Left lung (tissue), 10 donors: Measurements from ENCODE around the gene NCK1. TPM values are rescaled to one million over a fixed set of nuclear protein-coding genes. Genes with fewer than 3 reads are reported as not detected.

Experiments used
- ATAC-seq: fragments of 200-7000 bp; cut with Tn5 transposase; one replicate; pipeline ENCODE4 v1.9.1; 2020; ENCODE audit warnings: moderate library complexity
- DNase-seq, 4 donors: peaks; one replicate each; pipeline ENCODE4 v3.0.0-alpha.2; 2013 to 2020
- H3K27ac ChIP-seq, 2 donors: fragments of 200-600 bp; sonication (generic) in 1 of 2; one replicate each; pipeline versions ENCODE4 v1.5.0 to v1.8.0; 2020 to 2021
- H3K27me3 ChIP-seq, 2 donors: fragments of 200-600 bp; sonication (generic) in 1 of 2; one replicate each; pipeline versions ENCODE4 v1.5.0 to v1.8.0; 2020 to 2021
- H3K36me3 ChIP-seq, 2 donors: fragments of 200-600 bp; sonication (generic) in 1 of 2; one replicate each; pipeline versions ENCODE4 v1.5.0 to v1.8.0; 2020 to 2021
- H3K4me1 ChIP-seq, 2 donors: fragments of 200-600 bp; one replicate each; pipeline ENCODE4 v1.8.0; 2021
- H3K4me3 ChIP-seq, 2 donors: fragments of 200-600 bp; sonication (generic) in 1 of 2; one replicate each; pipeline versions ENCODE4 v1.5.0 to v1.8.0; 2020 to 2021; ENCODE audit warnings: mild to moderate bottlenecking in 1 of 2
- H3K9me3 ChIP-seq, 2 donors: fragments of 200-600 bp; sonication (generic) in 1 of 2; one replicate each; pipeline versions ENCODE4 v1.5.0 to v1.8.0; 2020 to 2021
- CTCF ChIP-seq, 2 donors: fragments of 200-600 bp; sonication (generic) in 1 of 2; IDR thresholded peaks; one replicate each; pipeline versions ENCODE4 v1.5.0 to v1.8.0; 2021; ENCODE audit warnings: antibody characterized with exemption in 2 of 2
- intact Hi-C, 2 donors: fragments of 100-400 bp; cut with DNase I; formaldehyde crosslinking; loops; one replicate each; pipeline versions ENCODE4 v1.11.2 to v1.14.2; 2022
- polyA plus RNA-seq, 6 donors: library from polyadenylated mRNA; unstranded; fragments of 120-200 nt; gene quantifications; one replicate each; pipeline ENCODE4 v1.2.1, GENCODE V29; 2013; ENCODE audit not compliant: insufficient read length in 6 of 6
- total RNA-seq, 2 donors: library from RNA; stranded (reverse); fragmentation: NEBNext Ultra II Directional; extraction: Animal tissue kit (Norgen Biotek cat#: 25700); gene quantifications; one replicate each; pipeline ENCODE4 v1.2.1, GENCODE V29; 2021
- donor health status: DM: no; HTN: yes; CAD: no.
- donor health status: DM: no; HTN: no; CAD: no.

NCK1 gene
- total and polyA plus RNA-seq, 8 donors: 31.9 to 54.6 (median 47.7) TPM

GRCh38 chr3:136916223-136916622 is 54.2 kb downstream of the NCK1 start:
- Histone ChIP-seq H3K36me3 (no peaks in the 10 kb centered on the region), H3K27me3 (no peaks in the 10 kb centered on the region), H3K4me1 (peaks cover 3 to 49% of the 10 kb centered on the region in 2 donors), H3K27ac (no peak overlapping the region), H3K4me3 (no peak overlapping the region), H3K9me3 (no peaks in the 10 kb centered on the region)
- intact Hi-C loops: no loop called here
- ATAC-seq (no peak), DNase-seq (no peak)
- no peak for TF ChIP-seq CTCF (IDR thresholded peaks at IDR 0.05)

GRCh38 chr3:136919799-136920580 is 58.0 kb downstream of the NCK1 start:
- ATAC-seq (no peak), DNase-seq (no peak)
- H3K27me3 ChIP-seq: no peaks in the 10 kb centered on the region
- TF ChIP-seq CTCF (IDR thresholded peaks at IDR 0.05): no peak
- intact Hi-C loops: no loop called here
- H3K4me3 ChIP-seq: no peak overlapping the region
- H3K36me3 ChIP-seq: no peaks in the 10 kb centered on the region
- peak overlapping the region in 1 of 2 donors; percentile 16 for H3K27ac ChIP-seq
- peaks cover 3 to 47% of the 10 kb centered on the region in 2 donors for H3K4me1 ChIP-seq
- H3K9me3 ChIP-seq: no peaks in the 10 kb centered on the region

- Histone ChIP-seq H3K4me3 (no peak overlapping the region), H3K27ac (peak overlapping the region in 1 of 2 donors; percentile 16), H3K27me3 (no peaks in the 10 kb centered on the region), H3K4me1 (peaks cover 3 to 54% of the 10 kb centered on the region in 2 donors), H3K9me3 (no peaks in the 10 kb centered on the region), H3K36me3 (no peaks in the 10 kb centered on the region)
- intact Hi-C loops: no loop called here
- DNase-seq (no peak), ATAC-seq (no peak)
- no peak for TF ChIP-seq CTCF (IDR thresholded peaks at IDR 0.05)
Observed at GRCh38 chr3:136920904-136921611, 59.0 kb downstream of the NCK1 start.

- H3K27ac ChIP-seq: no peak overlapping the region
- peaks cover 3 to 41% of the 10 kb centered on the region in 2 donors for H3K4me1 ChIP-seq
- H3K36me3 ChIP-seq: peaks cover 0 to 7% of the 10 kb centered on the region in 2 donors
- no peak overlapping the region for H3K4me3 ChIP-seq
- intact Hi-C loops: no loop called here
- no peak for TF ChIP-seq CTCF (IDR thresholded peaks at IDR 0.05)
- no peaks in the 10 kb centered on the region for H3K9me3 ChIP-seq
- DNase-seq: no peak
- H3K27me3 ChIP-seq: no peaks in the 10 kb centered on the region
- no peak for ATAC-seq
Observed at GRCh38 chr3:136925425-136926190, 63.6 kb downstream of the NCK1 start.
